Hepatic stellate cell (primary cell): ENCODE data around the gene FPR2.
"Not testable (repeated sequence)": the region's sequence is repeated elsewhere in the genome, so short reads cannot be mapped to it uniquely, and the experiment has no call there.

ENCODE experiments used
- DNase-seq: peaks from one replicate; pipeline ENCODE4 v3.0.0; 2011; ENCODE audit warnings: low spot score

FPR2 gene

GRCh38 chr19:51783372-51783771, 22.4 kb downstream of the FPR2 start:
- no peak for DNase-seq

DNA sequence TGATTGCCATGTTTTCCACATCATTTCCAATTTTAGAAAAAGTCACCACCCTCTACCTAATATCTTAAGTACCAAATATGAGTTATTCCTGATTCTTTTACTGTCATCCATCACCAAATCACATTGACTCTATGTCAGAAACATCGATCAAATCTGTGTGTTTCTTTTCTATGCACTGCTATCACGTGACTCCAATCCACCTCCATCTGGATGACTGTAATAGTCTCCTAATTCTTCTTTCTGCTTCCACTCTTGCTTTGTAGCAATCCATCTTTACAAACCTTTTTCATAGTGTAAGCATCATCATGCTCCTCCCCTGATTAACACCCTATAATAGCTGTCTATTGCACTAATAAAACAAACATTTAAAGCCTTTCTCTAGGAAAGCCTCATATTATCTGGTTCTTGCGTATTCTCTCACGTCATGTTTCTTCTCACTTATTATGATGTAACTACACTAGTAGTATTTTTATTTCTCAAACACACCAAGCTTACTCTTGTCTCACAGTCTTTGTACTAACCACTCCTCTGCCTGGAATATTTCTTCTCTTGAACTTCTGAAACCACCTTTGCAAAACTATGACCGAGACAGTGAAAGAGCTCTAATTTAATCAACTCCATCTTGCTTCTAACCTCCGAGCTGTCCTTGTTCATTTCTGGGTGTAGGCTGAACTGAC, 23.3 kb downstream of the FPR2 start:
- DNase-seq: no peak

DNA sequence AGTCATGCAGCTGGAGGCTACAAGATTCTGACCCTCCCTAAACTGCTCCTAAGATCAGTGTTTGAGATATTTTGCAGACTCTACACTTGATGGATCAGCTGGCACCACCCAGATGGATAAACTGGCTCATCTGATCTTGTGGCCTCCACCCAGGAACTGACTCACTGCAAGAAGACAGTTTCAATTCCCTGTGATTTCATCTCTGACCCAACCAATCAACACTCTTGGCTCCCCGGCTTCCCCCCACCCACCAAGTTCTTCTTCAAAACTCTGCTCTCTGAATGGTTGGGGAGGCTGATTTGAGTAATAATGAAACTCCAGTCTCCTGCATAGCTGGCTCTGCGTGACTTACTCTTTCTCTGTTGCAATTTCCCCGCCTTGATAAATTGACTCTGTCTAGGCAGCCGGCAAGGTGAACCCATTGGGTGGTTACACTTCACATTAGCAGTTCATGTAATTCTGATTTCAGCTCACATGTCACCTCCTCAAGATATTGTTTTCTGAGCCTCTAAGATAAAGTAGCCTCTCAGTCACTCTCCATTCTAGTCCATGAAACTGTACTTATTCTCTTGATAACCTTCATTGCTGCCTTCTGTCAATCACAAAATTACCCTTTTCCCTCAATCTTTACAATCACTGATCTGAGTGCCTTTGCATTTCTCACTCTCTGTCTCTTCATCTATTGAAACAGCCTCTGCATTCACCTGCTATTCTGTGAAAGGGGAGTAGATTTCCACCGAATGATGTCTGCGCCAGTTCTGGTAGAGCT, 24.1 kb downstream of the FPR2 start:
- DNase-seq: peak; percentile 34

- DNase-seq: no peak
Observed at GRCh38 chr19:51786646-51787494, 25.9 kb downstream of the FPR2 start.

- DNase-seq: no peak
Observed at GRCh38 chr19:51788029-51788428, 27.0 kb downstream of the FPR2 start.

- DNase-seq: no peak
Observed at GRCh38 chr19:51789061-51789795, 28.2 kb downstream of the FPR2 start.

GRCh38 chr19:51792932-51793331, 32.0 kb downstream of the FPR2 start:
- no peak for DNase-seq

DNA sequence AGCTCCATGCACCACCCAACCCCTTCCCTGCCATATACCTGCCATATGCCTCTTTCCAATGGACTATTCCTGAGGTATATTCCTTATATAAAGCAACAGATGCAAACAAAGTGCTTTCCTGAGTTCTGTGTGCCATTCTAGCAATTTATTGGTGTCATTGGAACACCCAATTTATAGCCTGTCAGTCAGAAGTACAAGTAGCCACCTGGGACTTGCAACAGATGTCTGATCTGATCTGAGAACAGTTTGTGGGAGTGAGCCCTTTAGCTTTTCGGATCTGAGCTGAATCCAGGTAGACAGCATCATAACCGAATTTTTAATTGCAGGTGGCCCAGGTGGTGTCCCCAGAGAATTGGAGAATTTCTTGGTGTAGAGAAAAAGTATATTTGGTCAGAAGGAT, 33.0 kb downstream of the FPR2 start:
- DNase-seq: no peak

- DNase-seq: no peak
Observed at GRCh38 chr19:51794885-51795490, 34.0 kb downstream of the FPR2 start, which contains the start of gene FPR3. FPR3 (plus strand) TSS chr19:51795157; CDS start chr19:51823749, 28,592 bp downstream.

DNA sequence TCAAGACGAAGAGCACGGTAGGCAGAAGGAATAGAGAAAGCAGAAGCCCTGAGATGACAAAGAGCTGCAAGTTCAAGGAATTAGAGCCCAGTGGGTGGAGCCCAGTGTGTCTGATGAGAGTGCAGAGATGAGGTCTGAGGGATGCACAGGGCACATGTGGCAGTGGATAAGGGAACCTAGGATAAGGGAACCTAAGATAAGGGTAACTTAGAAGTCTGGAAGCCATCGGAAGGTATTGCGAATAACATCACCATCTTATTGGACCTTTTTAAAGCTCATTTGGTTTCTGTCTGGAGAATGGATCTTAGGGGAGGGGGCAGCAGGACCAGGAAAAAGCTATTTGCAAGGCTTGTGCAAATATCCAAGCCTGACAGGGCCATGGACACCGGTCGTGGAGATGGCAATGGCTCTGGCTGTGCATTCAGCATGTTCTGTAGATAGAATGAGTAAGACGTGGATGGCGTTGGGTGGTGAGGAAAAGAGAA, 35.3 kb downstream of the FPR2 start:
- DNase-seq: no peak

DNA sequence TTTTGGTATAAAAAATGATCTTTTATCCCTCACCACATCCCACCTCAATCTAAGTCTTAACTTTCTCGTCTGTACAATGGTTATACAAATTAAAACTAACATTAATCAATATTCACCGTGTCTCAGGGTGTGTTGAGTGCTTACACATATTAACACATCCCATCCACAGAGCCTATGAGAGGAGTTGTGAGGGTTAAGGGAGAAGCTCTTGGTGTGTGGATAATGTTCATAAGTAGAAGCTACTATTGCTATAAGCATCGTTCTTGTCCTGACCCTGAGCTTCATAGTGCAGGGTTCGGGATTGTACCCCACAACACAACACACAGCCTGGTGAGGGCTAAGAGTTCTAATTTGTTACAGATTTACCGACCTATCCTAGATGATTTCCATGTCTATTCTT, 36.5 kb downstream of the FPR2 start:
- no peak for DNase-seq

DNA sequence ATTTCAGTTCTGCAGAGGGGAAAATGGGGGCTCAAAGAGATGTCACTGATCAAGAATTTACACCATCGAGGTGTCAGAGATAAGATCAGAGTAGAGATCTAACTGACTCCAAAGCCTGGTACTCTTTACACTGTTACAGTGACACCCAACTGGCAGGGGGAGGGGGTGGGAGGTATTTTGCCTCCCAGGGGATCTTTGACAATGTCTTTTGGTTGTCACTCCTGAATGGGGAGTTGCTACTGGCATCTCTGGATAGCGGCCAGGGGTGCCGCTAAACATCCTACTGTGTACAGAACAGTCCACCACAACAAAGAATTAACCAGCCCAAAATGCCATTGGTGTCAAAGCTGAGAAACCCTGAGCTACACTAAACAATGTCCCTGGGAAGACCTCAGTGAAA, 37.1 kb downstream of the FPR2 start:
- no peak for DNase-seq

GRCh38 chr19:51799034-51799773, 38.2 kb downstream of the FPR2 start:
- DNase-seq: peak; percentile 86

- DNase-seq: no peak
Observed at GRCh38 chr19:51799774-51800472, 38.9 kb downstream of the FPR2 start.

DNA sequence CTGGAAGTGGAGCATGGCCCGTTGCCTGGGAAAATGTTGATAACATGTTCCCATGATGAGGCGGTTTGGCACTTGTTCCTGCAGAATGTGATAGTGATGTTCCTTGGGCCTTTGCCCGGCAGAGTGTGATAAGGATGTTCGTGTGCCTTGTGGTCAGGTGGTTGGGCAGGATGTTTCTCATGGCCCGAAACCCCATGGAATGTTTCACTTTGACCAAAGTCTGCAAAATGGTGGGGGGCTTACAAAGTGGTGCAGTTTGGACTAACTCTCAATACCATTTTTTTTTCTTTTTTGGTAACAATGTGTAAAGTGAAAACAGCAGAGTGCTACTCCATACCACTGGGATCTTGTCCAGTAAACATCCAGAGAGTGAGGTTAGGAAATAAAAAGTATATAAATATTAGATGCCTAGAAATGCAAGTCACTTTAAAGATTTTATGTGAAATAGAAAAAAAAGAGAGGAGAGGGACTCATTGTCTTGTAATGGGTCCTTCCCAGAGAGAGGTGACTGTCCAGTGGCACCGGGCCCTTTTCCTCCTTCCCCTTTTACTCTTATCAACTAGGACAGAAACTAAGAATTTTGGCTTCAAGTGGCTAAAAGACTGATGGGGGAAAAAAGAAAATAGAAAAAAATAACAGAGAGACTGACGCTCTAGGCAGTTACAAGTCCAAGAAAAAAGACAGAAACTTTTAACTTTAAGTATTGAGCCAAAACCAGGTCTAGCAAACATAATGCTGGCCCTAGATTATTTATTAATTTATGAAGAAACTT, 39.7 kb downstream of the FPR2 start:
- peak; percentile 15 for DNase-seq

DNA sequence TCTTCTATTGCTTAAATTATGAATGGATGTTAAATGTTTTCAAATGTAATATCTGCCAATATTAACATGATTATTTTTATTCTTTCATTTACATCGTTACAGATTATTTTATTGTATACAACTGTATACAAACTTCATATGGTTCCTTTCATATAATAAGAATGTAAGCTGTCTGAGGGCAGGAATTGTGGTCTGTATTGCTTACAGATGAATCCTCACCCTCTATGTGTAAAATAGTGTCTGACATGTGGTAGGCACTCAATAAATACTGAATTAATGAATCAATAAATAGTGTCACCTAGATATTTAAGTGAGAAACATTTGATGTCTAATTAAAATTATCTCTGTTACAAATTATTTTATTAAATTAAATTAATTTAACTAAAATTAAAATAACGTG, 41.8 kb downstream of the FPR2 start:
- DNase-seq: no peak

GRCh38 chr19:51803519-51803918, 42.5 kb downstream of the FPR2 start:
- no peak for DNase-seq

- no peak for DNase-seq
Observed at GRCh38 chr19:51803967-51804366, 43.0 kb downstream of the FPR2 start.

DNA sequence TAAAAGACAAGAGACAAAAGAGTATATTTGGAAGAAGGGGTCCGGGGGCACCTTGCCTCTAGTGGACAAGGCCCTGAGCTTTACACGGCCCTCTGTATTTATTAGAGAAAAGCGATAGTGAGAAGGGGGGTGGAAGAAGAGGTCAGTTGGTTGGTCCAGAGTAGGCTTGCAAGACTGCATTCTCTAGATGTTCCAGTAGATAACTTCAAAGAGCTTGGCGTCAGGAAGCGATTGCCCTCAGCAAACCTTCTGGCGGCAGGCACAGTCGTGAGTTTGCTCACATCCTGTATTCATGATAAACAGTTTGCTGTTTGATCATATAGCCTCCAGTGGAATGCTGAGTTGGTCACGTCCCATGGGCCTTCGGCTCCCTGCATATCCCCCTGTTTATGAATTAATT, 43.8 kb downstream of the FPR2 start:
- not testable (repeated sequence) for DNase-seq
